Stimulated activated CD4-positive, alpha-beta T cell treated with anti-CD3 and anti-CD28 coated beads, Interleukin-1b, Interleukin-23, amount 100 ng/mL, for 4 hours (primary cell): ENCODE results near the gene ZNF646.
"Not testable (repeated sequence)": the region's sequence is repeated elsewhere in the genome, so short reads cannot be mapped to it uniquely, and the experiment has no call there.

Experiments used
- DNase-seq, 2 donors: peaks; one replicate each; pipeline ENCODE4 v3.0.0-alpha.2; 2020; ENCODE audit warnings: low read depth in 2 of 2

ZNF646 gene

GRCh38 chr16:31084584-31085302 is 10.5 kb downstream of the ZNF646 start:
- no peak for DNase-seq

- no peak for DNase-seq
These were observed 11.2 kb downstream of the ZNF646 start for GRCh38 chr16:31085411-31085810.

GRCh38 chr16:31085873-31086628 is 11.8 kb downstream of the ZNF646 start:
- DNase-seq = no peak

- DNase-seq = no peak
These were observed 12.3 kb downstream of the ZNF646 start for GRCh38 chr16:31086629-31086906.

GRCh38 chr16:31087481-31087880 is 13.3 kb downstream of the ZNF646 start:
- no peak for DNase-seq

- no peak for DNase-seq
These were observed 13.7 kb downstream of the ZNF646 start for GRCh38 chr16:31087971-31088370.

GRCh38 chr16:31088459-31089183 is 14.4 kb downstream of the ZNF646 start, which contains the start of gene PRSS53:
Gene PRSS53, minus strand, starts transcription at chr16:31088943. Its CDS starts 134 bp downstream, at chr16:31088809.
- no peak for DNase-seq

- no peak for DNase-seq
These were observed 15.0 kb downstream of the ZNF646 start for GRCh38 chr16:31089199-31089598.

GRCh38 chr16:31090540-31090939 is 16.3 kb downstream of the ZNF646 start:
- no peak for DNase-seq

- DNase-seq = no peak
These were observed 18.1 kb downstream of the ZNF646 start for GRCh38 chr16:31092330-31092729.

GRCh38 chr16:31093132-31093703 is 19.0 kb downstream of the ZNF646 start:
- no peak for DNase-seq

GRCh38 chr16:31094088-31094423 is 19.8 kb downstream of the ZNF646 start:
- DNase-seq = no peak

- DNase-seq = peak; percentile 70 to 80
These were observed 20.4 kb downstream of the ZNF646 start, which contains the start of gene VKORC1 for GRCh38 chr16:31094424-31095120. Gene VKORC1, minus strand, starts transcription at chr16:31094797. Its CDS starts 68 bp downstream, at chr16:31094729.

- no peak for DNase-seq
These were observed 25.8 kb downstream of the ZNF646 start for GRCh38 chr16:31099860-31100638.

GRCh38 chr16:31100876-31101641 is 26.8 kb downstream of the ZNF646 start:
- DNase-seq = not testable (repeated sequence)

- peak; percentile 71 to 80 for DNase-seq
These were observed 31.5 kb downstream of the ZNF646 start for GRCh38 chr16:31105677-31106213.

- no peak for DNase-seq
These were observed 32.6 kb downstream of the ZNF646 start for GRCh38 chr16:31106509-31107464.

GRCh38 chr16:31107465-31107867 is 33.2 kb downstream of the ZNF646 start:
- DNase-seq = no peak
